Measurements from ENCODE around the gene VTI1A. TPM values are rescaled to one million over a fixed set of nuclear protein-coding genes. Genes with fewer than 3 reads are reported as not detected.

Gene VTI1A
- total and polyA plus RNA-seq, 12 donors: 5.2 to 64.1 (median 22.0) TPM

DNA sequence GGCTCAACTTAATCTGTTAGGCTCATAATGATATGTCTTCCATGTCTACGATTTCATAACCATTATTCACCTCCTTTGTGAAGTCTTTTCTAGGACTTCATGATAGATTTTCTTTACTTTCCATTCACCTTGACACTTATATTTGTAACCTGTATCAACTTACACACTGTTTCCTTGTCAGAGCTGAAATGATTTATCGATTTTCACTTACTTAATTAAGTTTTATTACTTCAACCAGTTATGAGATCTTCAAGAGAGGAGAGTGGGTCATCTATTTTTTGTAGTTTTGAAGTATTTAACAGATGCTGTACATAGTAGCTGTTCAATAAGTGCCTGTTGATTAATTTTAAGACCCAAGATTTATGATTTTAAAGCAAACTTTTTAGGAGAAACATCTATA lies 37.4 kb downstream of the VTI1A start:
- TF ChIP-seq CTCF (IDR thresholded peaks at IDR 0.05) (no peak), POLR2A (IDR thresholded peaks at IDR 0.05) (no peak)
- no peak overlapping the region for H3K27ac ChIP-seq
- intact Hi-C loops (cut with DNase I): no loop called here
- no peaks in the 10 kb centered on the region for H3K36me3 ChIP-seq (replicated peaks in 1 of 2)
- H3K9me3 ChIP-seq (replicated peaks in 1 of 3): no peaks in the 10 kb centered on the region
- 89 to 100% (median 92%) methylated on average over 2 of the region's 2 CpGs for WGBS, 4 donors
- H3K27me3 ChIP-seq: no peaks in the 10 kb centered on the region
- H3K4me3 ChIP-seq: no peak overlapping the region
- no peak for DNase-seq
- H3K4me1 ChIP-seq (replicated peaks in 1 of 2): no peaks in the 10 kb centered on the region

GRCh38 chr10:112487964-112488363 lies 40.9 kb downstream of the VTI1A start:
- H3K27me3 ChIP-seq: no peaks in the 10 kb centered on the region
- H3K4me1 ChIP-seq (replicated peaks in 1 of 2): peaks cover 0 to 12% of the 10 kb centered on the region in 2 donors
- TF ChIP-seq POLR2A (IDR thresholded peaks at IDR 0.05): no peak
- TF ChIP-seq CTCF (IDR thresholded peaks at IDR 0.05): no peak
- H3K36me3 ChIP-seq (replicated peaks in 1 of 2): no peaks in the 10 kb centered on the region
- intact Hi-C loops (cut with DNase I): no loop called here
- H3K27ac ChIP-seq: no peak overlapping the region
- no peak for DNase-seq
- no peak overlapping the region for H3K4me3 ChIP-seq
- H3K9me3 ChIP-seq (replicated peaks in 1 of 3): no peaks in the 10 kb centered on the region

DNA sequence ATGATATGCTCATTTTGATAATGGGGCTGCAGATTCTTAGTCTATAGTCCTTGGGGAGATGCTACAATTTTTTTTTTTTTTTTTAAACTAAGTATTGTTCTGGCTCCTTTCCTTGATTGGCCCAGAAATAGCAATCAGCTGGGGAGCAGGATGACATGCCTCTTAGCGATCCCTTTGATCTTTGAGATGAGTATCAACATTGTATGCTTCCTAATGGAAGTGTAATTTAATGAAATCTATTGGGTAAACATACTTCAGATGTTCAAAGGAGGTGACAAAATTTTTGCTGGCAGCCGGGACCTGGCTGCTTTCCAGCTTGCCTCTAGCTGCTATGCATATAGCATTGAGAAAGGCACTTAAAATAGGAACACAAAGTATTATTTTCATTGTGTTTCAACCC lies 43.5 kb downstream of the VTI1A start:
- TF ChIP-seq CTCF (IDR thresholded peaks at IDR 0.05): no peak
- TF ChIP-seq POLR2A (IDR thresholded peaks at IDR 0.05): no peak
- H3K4me1 ChIP-seq (replicated peaks in 1 of 2): peaks cover 0 to 12% of the 10 kb centered on the region in 2 donors
- H3K36me3 ChIP-seq (replicated peaks in 1 of 2): no peaks in the 10 kb centered on the region
- peak in 1 of 7 donors; percentile 16 for DNase-seq
- intact Hi-C loops (cut with DNase I): no loop called here
- peak overlapping the region in 2 of 5 donors; percentile 17 to 51 for H3K27ac ChIP-seq
- no peaks in the 10 kb centered on the region for H3K9me3 ChIP-seq (replicated peaks in 1 of 3)
- no peaks in the 10 kb centered on the region for H3K27me3 ChIP-seq
- H3K4me3 ChIP-seq: no peak overlapping the region
- WGBS, 4 donors: 39 to 54% (median 50%) methylated on average over 2 of the region's 2 CpGs

DNA sequence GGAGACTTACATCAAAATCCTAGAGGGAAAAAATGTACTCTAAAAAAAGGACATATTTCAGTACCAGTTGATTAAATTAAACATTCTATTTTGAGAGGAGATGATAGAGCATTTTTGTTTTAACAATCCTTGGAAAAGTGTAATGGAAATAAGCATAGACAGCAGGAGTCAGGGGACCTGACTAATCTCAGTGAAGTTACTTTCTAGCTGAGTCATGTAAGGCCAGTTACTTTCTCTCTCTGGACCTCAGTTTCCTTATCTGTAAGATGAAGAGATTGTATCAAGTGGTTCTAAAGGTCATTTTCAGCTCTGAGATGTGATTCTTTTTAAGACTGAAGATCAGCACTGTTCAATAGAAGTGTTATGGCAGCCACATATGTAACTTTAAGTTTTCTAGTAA lies 44.1 kb downstream of the VTI1A start:
- Histone ChIP-seq H3K4me3 (no peak overlapping the region), H3K27ac (peak overlapping the region in 2 of 5 donors; percentile 17 to 51), H3K27me3 (no peaks in the 10 kb centered on the region), H3K36me3 (replicated peaks in 1 of 2) (no peaks in the 10 kb centered on the region), H3K9me3 (replicated peaks in 1 of 3) (no peaks in the 10 kb centered on the region), H3K4me1 (replicated peaks in 1 of 2) (peaks cover 0 to 12% of the 10 kb centered on the region in 2 donors)
- DNase-seq: no peak
- TF ChIP-seq POLR2A (IDR thresholded peaks at IDR 0.05) (no peak), CTCF (IDR thresholded peaks at IDR 0.05) (no peak)
- intact Hi-C loops (cut with DNase I): no loop called here

All from adrenal gland (tissue), 12 donors.